Uterus (tissue), 2 donors: ENCODE data around the gene MTF1.

ENCODE experiments used
- POLR2A ChIP-seq, 2 donors: fragments of 450-650 bp; IDR thresholded peaks; one replicate each; pipeline ENCODE4 v1.6.1; 2016; ENCODE audit warnings: antibody characterized with exemption in 2 of 2, mild to moderate bottlenecking in 1 of 2, moderate library complexity in 1 of 2
- TF ChIP-seq, protein P1 (sequence below), 4 experiments: fragments of 200-600 bp in 2 of 4; fragments of 450-650 bp in 2 of 4; sonication (generic) in 2 of 4; IDR thresholded peaks; one replicate each; pipeline ENCODE4 v1.5.1; 2016 to 2019; ENCODE audit warnings: antibody characterized with exemption in 4 of 4, mild to moderate bottlenecking in 2 of 4, moderate library complexity in 1 of 4

DNA sequence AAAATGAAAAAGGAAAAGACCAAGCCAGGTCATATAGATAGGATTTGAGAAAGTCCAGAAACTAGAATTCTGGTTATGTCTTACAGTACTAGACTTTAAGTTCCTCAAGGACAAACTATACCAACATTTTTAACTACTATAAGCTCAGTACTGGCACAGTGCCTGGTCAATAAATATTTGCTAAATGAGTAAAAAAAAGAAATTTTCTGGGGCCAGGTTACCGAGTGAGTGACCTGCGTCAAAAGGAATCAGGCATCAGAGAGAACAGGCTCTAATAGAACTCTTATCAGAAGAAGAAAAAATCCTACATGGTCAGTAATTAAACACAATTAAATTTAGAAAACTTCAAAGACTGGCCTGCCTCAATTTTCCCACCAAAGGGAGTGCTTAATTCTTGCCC, 27.6 kb downstream of the MTF1 start:
- TF ChIP-seq, protein P1, sequence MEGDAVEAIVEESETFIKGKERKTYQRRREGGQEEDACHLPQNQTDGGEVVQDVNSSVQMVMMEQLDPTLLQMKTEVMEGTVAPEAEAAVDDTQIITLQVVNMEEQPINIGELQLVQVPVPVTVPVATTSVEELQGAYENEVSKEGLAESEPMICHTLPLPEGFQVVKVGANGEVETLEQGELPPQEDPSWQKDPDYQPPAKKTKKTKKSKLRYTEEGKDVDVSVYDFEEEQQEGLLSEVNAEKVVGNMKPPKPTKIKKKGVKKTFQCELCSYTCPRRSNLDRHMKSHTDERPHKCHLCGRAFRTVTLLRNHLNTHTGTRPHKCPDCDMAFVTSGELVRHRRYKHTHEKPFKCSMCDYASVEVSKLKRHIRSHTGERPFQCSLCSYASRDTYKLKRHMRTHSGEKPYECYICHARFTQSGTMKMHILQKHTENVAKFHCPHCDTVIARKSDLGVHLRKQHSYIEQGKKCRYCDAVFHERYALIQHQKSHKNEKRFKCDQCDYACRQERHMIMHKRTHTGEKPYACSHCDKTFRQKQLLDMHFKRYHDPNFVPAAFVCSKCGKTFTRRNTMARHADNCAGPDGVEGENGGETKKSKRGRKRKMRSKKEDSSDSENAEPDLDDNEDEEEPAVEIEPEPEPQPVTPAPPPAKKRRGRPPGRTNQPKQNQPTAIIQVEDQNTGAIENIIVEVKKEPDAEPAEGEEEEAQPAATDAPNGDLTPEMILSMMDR (IDR thresholded peaks at IDR 0.05), result no peak
- no peak for TF ChIP-seq POLR2A (IDR thresholded peaks at IDR 0.05)
